CD14-positive monocyte (primary cell): ENCODE results near the gene ADAMTS20. TPM values are rescaled to one million over a fixed set of nuclear protein-coding genes. Genes with fewer than 3 reads are reported as not detected.
A peak's percentile ranks its signal among the peaks of the same experiment; 100 is the strongest.

Experiments used
- DNase-seq, 3 donors: peaks; one replicate each; pipeline ENCODE4 v3.0.0-alpha.2; 2011 to 2022
- H2AFZ ChIP-seq: 2 replicates; pipeline ENCODE4 v1.6.0; 2012; ENCODE audit warnings: mild to moderate bottlenecking, low read depth, low read length, inconsistent platforms; ENCODE audit not compliant: insufficient read depth, poor library complexity, severe bottlenecking
- H3K27ac ChIP-seq, 2 donors: 1 replicate in 1 of 2; 2 replicates in 1 of 2; pipeline ENCODE4 v1.5.1; 2012 to 2013; ENCODE audit warnings: low read length in 2 of 2, control low read depth in 1 of 2, inconsistent platforms in 1 of 2, low read depth in 1 of 2, mild to moderate bottlenecking in 1 of 2
- H3K27me3 ChIP-seq, 2 donors: one replicate each; pipeline versions ENCODE4 v1.6.0 to v1.6.1; 2011 to 2013; ENCODE audit warnings: low read length in 2 of 2; ENCODE audit not compliant: control insufficient read depth in 2 of 2, insufficient read depth in 2 of 2
- H3K36me3 ChIP-seq, 2 donors: replicated peaks in 1 of 2; 1 replicate in 1 of 2; 2 replicates in 1 of 2; pipeline versions ENCODE4 v1.5.1 to v1.6.1; 2012 to 2013; ENCODE audit warnings: low read length in 2 of 2, control low read depth in 1 of 2, inconsistent platforms in 1 of 2, mild to moderate bottlenecking in 1 of 2; ENCODE audit not compliant: insufficient read depth in 2 of 2, control insufficient read depth in 1 of 2
- H3K4me1 ChIP-seq, 2 donors: 1 replicate in 1 of 2; 2 replicates in 1 of 2; pipeline versions ENCODE4 v1.5.1 to v1.6.1; 2012 to 2013; ENCODE audit warnings: low read length in 2 of 2, control low read depth in 1 of 2, inconsistent platforms in 1 of 2, mild to moderate bottlenecking in 1 of 2, moderate library complexity in 1 of 2; ENCODE audit not compliant: insufficient read depth in 2 of 2, control insufficient read depth in 1 of 2
- H3K4me2 ChIP-seq: replicated peaks from 2 replicates; pipeline ENCODE3; 2012; ENCODE audit warnings: low read length, moderate library complexity, mild to moderate bottlenecking; ENCODE audit not compliant: poor library complexity, severe bottlenecking; ENCODE audit errors: extremely low read depth
- H3K4me3 ChIP-seq, 3 experiments: fragments of 200-600 bp in 1 of 3; sonication (generic) in 1 of 3; replicated peaks in 1 of 3; 1 replicate in 2 of 3; 2 replicates in 1 of 3; pipeline ENCODE4 v1.5.1; 2011 to 2013; ENCODE audit warnings: low read length in 3 of 3, mild to moderate bottlenecking in 3 of 3, control low read depth in 2 of 3, low read depth in 2 of 3, inconsistent platforms in 1 of 3, moderate library complexity in 1 of 3
- H3K79me2 ChIP-seq: 2 replicates; pipeline ENCODE4 v1.6.0; 2012; ENCODE audit warnings: mild to moderate bottlenecking, control low read depth, inconsistent platforms, low read length, moderate library complexity; ENCODE audit not compliant: insufficient read depth
- H3K9ac ChIP-seq: 2 replicates; pipeline ENCODE4 v1.6.0; 2017; ENCODE audit warnings: low read length, mild to moderate bottlenecking; ENCODE audit not compliant: insufficient read depth, poor library complexity, severe bottlenecking
- H3K9me3 ChIP-seq, 2 donors: replicated peaks in 1 of 2; 1 replicate in 1 of 2; 2 replicates in 1 of 2; pipeline versions ENCODE4 v1.5.1 to v1.6.1; 2012 to 2013; ENCODE audit warnings: low read length in 2 of 2, control low read depth in 1 of 2; ENCODE audit not compliant: control insufficient read depth in 1 of 2, insufficient read depth in 1 of 2
- H4K20me1 ChIP-seq: 2 replicates; pipeline ENCODE4 v1.6.0; 2012; ENCODE audit warnings: mild to moderate bottlenecking, low read length, control low read depth, moderate library complexity; ENCODE audit not compliant: insufficient read depth
- H3K27ac Mint-ChIP-seq, 7 donors: one replicate each; pipeline ENCODE4 v1.8.0; 2020; ENCODE audit warnings: mild to moderate bottlenecking in 7 of 7, mixed read lengths in 7 of 7, moderate library complexity in 6 of 7, inconsistent platforms in 2 of 7
- H3K27me3 Mint-ChIP-seq, 3 donors: one replicate each; pipeline ENCODE4 v1.8.0; 2021 to 2022; ENCODE audit warnings: low read depth in 3 of 3, mild to moderate bottlenecking in 3 of 3, mixed read lengths in 3 of 3, moderate library complexity in 3 of 3, inconsistent platforms in 1 of 3
- H3K36me3 Mint-ChIP-seq, 2 donors: one replicate each; pipeline ENCODE4 v1.8.0; 2020; ENCODE audit warnings: mixed read lengths in 2 of 2, inconsistent platforms in 1 of 2, mild to moderate bottlenecking in 1 of 2
- H3K4me1 Mint-ChIP-seq: one replicate; pipeline ENCODE4 v1.8.0; 2020; ENCODE audit warnings: mild to moderate bottlenecking, mixed read lengths
- H3K4me3 Mint-ChIP-seq, 2 donors: one replicate each; pipeline ENCODE4 v1.8.0; 2020; ENCODE audit warnings: mild to moderate bottlenecking in 2 of 2, mixed read lengths in 2 of 2, moderate library complexity in 1 of 2
- H3K9me3 Mint-ChIP-seq, 7 donors: one replicate each; pipeline ENCODE4 v1.8.0; 2020 to 2022; ENCODE audit warnings: mixed read lengths in 7 of 7, mild to moderate bottlenecking in 6 of 7, moderate library complexity in 6 of 7, inconsistent platforms in 2 of 7
- WGBS: methylation state at CpG from one replicate; pipeline ENCODE4 v1.1.5; 2013; ENCODE audit warnings: missing lambda C conversion rate; ENCODE audit not compliant: insufficient coverage; 5-methylcytosine and 5-hydroxymethylcytosine counted together
- intact Hi-C, 2 donors: fragments of 100-400 bp; cut with micrococcal nuclease; formaldehyde crosslinking; loops; one replicate each; pipeline versions ENCODE4 v1.15.0 to v1.15.1; 2023
- polyA plus RNA-seq, 3 donors: library from polyadenylated mRNA; depleted of rRNA in 1 of 3; unstranded in 2 of 3; stranded (reverse) in 1 of 3; fragments of 300-500 nt in 2 of 3; fragments of >200 nt in 1 of 3; fragmentation: Illumina TruSeq in 2 of 3; gene quantifications; 1 replicate in 2 of 3; 2 replicates in 1 of 3; pipeline ENCODE4 v1.2.3, GENCODE V29; 2012 to 2021
- TF ChIP-seq, protein P1 (sequence below): fragments of 200-600 bp; IDR thresholded peaks from one replicate; pipeline ENCODE4 v1.8.0; 2022; ENCODE audit warnings: antibody characterized with exemption, mild to moderate bottlenecking

Gene ADAMTS20
- polyA plus RNA-seq, 3 donors = not detected

DNA sequence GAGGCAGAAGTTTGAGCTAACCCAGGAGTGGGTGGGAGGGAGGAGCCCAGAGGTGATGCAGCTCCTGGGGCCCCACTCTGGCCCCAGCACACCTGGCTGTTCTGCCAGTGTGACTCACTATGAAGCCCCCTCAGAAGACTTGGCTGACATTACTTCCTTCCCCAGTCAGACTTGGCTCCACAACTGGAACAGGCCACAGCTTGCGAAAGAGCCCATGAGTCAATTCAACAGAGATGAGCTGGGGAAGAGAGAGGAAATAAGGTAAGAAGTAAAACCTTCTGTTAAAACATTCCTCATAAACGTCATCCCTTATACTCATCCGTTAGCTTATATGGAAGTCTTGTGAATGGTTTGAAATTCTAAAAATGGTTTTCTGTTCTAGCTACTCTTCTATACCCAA lies 245.9 kb downstream of the ADAMTS20 start:
- Histone ChIP-seq H3K79me2 (no peaks in the 10 kb centered on the region), H3K4me2 (no peak overlapping the region), H3K9me3 (no peaks in the 10 kb centered on the region), H4K20me1 (no peaks in the 10 kb centered on the region), H3K36me3 (no peaks in the 10 kb centered on the region), H2AFZ (no peak overlapping the region), H3K4me1 (no peaks in the 10 kb centered on the region), H3K4me3 (no peak overlapping the region), H3K27ac (no peak overlapping the region), H3K9ac (no peak overlapping the region), H3K27me3 (no peaks in the 10 kb centered on the region)
- peak in 1 of 3 donors; percentile 26 for DNase-seq
- peaks cover 3% of the 10 kb centered on the region for H3K4me1 Mint-ChIP-seq
- intact Hi-C loops = no loop called here
- H3K27ac Mint-ChIP-seq = no peak overlapping the region
- TF ChIP-seq, protein P1, sequence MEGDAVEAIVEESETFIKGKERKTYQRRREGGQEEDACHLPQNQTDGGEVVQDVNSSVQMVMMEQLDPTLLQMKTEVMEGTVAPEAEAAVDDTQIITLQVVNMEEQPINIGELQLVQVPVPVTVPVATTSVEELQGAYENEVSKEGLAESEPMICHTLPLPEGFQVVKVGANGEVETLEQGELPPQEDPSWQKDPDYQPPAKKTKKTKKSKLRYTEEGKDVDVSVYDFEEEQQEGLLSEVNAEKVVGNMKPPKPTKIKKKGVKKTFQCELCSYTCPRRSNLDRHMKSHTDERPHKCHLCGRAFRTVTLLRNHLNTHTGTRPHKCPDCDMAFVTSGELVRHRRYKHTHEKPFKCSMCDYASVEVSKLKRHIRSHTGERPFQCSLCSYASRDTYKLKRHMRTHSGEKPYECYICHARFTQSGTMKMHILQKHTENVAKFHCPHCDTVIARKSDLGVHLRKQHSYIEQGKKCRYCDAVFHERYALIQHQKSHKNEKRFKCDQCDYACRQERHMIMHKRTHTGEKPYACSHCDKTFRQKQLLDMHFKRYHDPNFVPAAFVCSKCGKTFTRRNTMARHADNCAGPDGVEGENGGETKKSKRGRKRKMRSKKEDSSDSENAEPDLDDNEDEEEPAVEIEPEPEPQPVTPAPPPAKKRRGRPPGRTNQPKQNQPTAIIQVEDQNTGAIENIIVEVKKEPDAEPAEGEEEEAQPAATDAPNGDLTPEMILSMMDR = no peak
- WGBS = no CpG with 5 or more reads among the region's 3 CpGs
- peaks cover 2 to 11% (median 10%) of the 10 kb centered on the region in 7 donors for H3K9me3 Mint-ChIP-seq
- H3K27me3 Mint-ChIP-seq = peaks cover 0 to 2% (median 0%) of the 10 kb centered on the region in 3 donors
- no peaks in the 10 kb centered on the region for H3K36me3 Mint-ChIP-seq
- H3K4me3 Mint-ChIP-seq = no peak overlapping the region

DNA sequence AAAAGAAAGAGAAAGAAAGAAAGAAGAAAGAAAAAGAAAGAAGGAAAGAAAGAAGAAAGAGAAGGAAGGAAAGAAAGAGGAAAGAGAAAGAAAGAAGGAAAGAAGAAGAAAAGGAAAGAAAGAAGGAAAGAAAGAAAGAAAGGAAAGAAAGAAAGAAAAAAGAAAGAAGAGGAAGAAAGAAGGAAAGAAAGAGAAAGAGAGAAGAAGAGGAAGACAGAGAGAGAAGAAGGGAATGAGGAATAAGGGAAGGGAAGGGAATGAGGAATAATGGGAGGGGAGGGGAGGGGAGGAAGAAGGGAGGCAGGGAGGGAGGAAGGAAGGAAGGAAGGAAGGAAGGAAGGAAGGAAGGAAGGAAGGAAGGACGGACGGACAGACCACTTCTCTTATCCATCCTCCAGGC lies 246.9 kb downstream of the ADAMTS20 start:
- H3K4me2 ChIP-seq = no peak overlapping the region
- H3K9me3 ChIP-seq = no peaks in the 10 kb centered on the region
- no peaks in the 10 kb centered on the region for H4K20me1 ChIP-seq
- no peak for DNase-seq
- no peak overlapping the region for H3K9ac ChIP-seq
- H3K27me3 Mint-ChIP-seq = peaks cover 0 to 2% (median 0%) of the 10 kb centered on the region in 3 donors
- no CpG with 5 or more reads among the region's 2 CpGs for WGBS
- H3K4me1 Mint-ChIP-seq = peaks cover 3% of the 10 kb centered on the region
- TF ChIP-seq, protein P1 = no peak
- no peaks in the 10 kb centered on the region for H3K79me2 ChIP-seq
- H3K27ac Mint-ChIP-seq = no peak overlapping the region
- no peak overlapping the region for H3K4me3 Mint-ChIP-seq
- H2AFZ ChIP-seq = no peak overlapping the region
- no peaks in the 10 kb centered on the region for H3K36me3 Mint-ChIP-seq
- no peak overlapping the region for H3K4me3 ChIP-seq
- intact Hi-C loops = no loop called here
- H3K36me3 ChIP-seq = no peaks in the 10 kb centered on the region
- no peak overlapping the region for H3K27ac ChIP-seq
- no peaks in the 10 kb centered on the region for H3K27me3 ChIP-seq
- no peaks in the 10 kb centered on the region for H3K4me1 ChIP-seq
- peaks cover 2 to 13% (median 10%) of the 10 kb centered on the region in 7 donors for H3K9me3 Mint-ChIP-seq

Other genes with a start within 250 kb of the ADAMTS20 start
- gene PUS7L, start 206.6 kb upstream of the ADAMTS20 start, polyA plus RNA-seq = 10 to 100 TPM in 2 of 3 donors, 1 to 10 TPM in 1; 1.6 to 14.5 (median 13.0) TPM
- 10 to 100 TPM; 17.3 to 44.6 (median 29.0) TPM for gene IRAK4, start 206.7 kb upstream of the ADAMTS20 start, polyA plus RNA-seq